ENCODE results near the gene IL17REL.

The IL17REL gene

GRCh38 chr22:50020606-50021005 lies 8.0 kb upstream of the IL17REL start:
- no peak overlapping the region for H3K4me3 ChIP-seq (ENCODE audit: low read length)
- TF ChIP-seq ZNF274 (IDR thresholded peaks at IDR 0.05; ENCODE audit: low read depth, low read length): no peak

- H3K4me3 ChIP-seq (ENCODE audit: low read length): no peak overlapping the region
- TF ChIP-seq ZNF274 (IDR thresholded peaks at IDR 0.05; ENCODE audit: low read depth, low read length): no peak
These were observed 6.8 kb upstream of the IL17REL start for GRCh38 chr22:50019316-50019715.

- TF ChIP-seq ZNF274 (IDR thresholded peaks at IDR 0.05; ENCODE audit: low read depth, low read length): no peak
- H3K4me3 ChIP-seq (ENCODE audit: low read length): no peak overlapping the region
These were observed 6.2 kb upstream of the IL17REL start for GRCh38 chr22:50018608-50019285.

- H3K4me3 ChIP-seq (ENCODE audit: low read length): no peak overlapping the region
- no peak for TF ChIP-seq ZNF274 (IDR thresholded peaks at IDR 0.05; ENCODE audit: low read depth, low read length)
These were observed 5.2 kb upstream of the IL17REL start for GRCh38 chr22:50017701-50018224.

- no peak overlapping the region for H3K4me3 ChIP-seq (ENCODE audit: low read length)
- no peak for TF ChIP-seq ZNF274 (IDR thresholded peaks at IDR 0.05; ENCODE audit: low read depth, low read length)
These were observed 4.6 kb upstream of the IL17REL start for GRCh38 chr22:50016988-50017700.

GRCh38 chr22:50016308-50016987 lies 3.9 kb upstream of the IL17REL start:
- no peak overlapping the region for H3K4me3 ChIP-seq (ENCODE audit: low read length)
- no peak for TF ChIP-seq ZNF274 (IDR thresholded peaks at IDR 0.05; ENCODE audit: low read depth, low read length)

- TF ChIP-seq ZNF274 (IDR thresholded peaks at IDR 0.05; ENCODE audit: low read depth, low read length): no peak
- no peak overlapping the region for H3K4me3 ChIP-seq (ENCODE audit: low read length)
These were observed 3.1 kb upstream of the IL17REL start for GRCh38 chr22:50015451-50016307.

- no peak overlapping the region for H3K4me3 ChIP-seq (ENCODE audit: low read length)
These were observed 2.3 kb upstream of the IL17REL start for GRCh38 chr22:50014655-50015401.

GRCh38 chr22:50014053-50014501 lies 1.5 kb upstream of the IL17REL start:
- TF ChIP-seq ZNF274 (IDR thresholded peaks at IDR 0.05; ENCODE audit: low read depth, low read length): no peak
- no peak overlapping the region for H3K4me3 ChIP-seq (ENCODE audit: low read length)

More at GRCh38 chr22:50014655-50015401, 2.3 kb upstream of the IL17REL start:
- TF ChIP-seq ZNF274 (IDR thresholded peaks at IDR 0.05; ENCODE audit: low read depth, low read length): no peak

- H3K4me3 ChIP-seq (ENCODE audit: low read length): no peak overlapping the region
- TF ChIP-seq ZNF274 (IDR thresholded peaks at IDR 0.05; ENCODE audit: low read depth, low read length): no peak
These were observed 936 bp downstream of the IL17REL start for GRCh38 chr22:50011447-50012210.

GRCh38 chr22:50010676-50011446 lies 1.7 kb downstream of the IL17REL start:
- H3K4me3 ChIP-seq (ENCODE audit: low read length): no peak overlapping the region; the same call in 1 of the 2 replicates

More at GRCh38 chr22:50010676-50011446, 1.7 kb downstream of the IL17REL start:
- TF ChIP-seq ZNF274 (IDR thresholded peaks at IDR 0.05; ENCODE audit: low read depth, low read length): no peak

Measured in GM08714 (cell line).